HG03571 (cell line): ENCODE measurements around the gene XKR7.
"Not testable (repeated sequence)": the region's sequence is repeated elsewhere in the genome, so short reads cannot be mapped to it uniquely, and the experiment has no call there.

Experiments
- ATAC-seq: cut with Tn5 transposase; IDR thresholded peaks from one replicate; pipeline ENCODE4 v1.9.1; 2021; ENCODE audit not compliant: unreplicated experiment

Gene XKR7, protein sequence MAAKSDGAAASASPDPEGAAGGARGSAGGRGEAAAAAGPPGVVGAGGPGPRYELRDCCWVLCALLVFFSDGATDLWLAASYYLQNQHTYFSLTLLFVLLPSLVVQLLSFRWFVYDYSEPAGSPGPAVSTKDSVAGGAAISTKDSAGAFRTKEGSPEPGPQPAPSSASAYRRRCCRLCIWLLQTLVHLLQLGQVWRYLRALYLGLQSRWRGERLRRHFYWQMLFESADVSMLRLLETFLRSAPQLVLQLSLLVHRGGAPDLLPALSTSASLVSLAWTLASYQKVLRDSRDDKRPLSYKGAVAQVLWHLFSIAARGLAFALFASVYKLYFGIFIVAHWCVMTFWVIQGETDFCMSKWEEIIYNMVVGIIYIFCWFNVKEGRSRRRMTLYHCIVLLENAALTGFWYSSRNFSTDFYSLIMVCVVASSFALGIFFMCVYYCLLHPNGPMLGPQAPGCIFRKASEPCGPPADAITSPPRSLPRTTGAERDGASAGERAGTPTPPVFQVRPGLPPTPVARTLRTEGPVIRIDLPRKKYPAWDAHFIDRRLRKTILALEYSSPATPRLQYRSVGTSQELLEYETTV

GRCh38 chr20:31967830-31968249 lies at the start of gene XKR7:
TSS of gene XKR7 (plus strand) at chr20:31968151. CDS start at chr20:31968176, 25 bp downstream.
- ATAC-seq, result no peak

- ATAC-seq, result no peak
Measured at GRCh38 chr20:31918466-31919105, 49.4 kb upstream of the XKR7 start.

GRCh38 chr20:31919410-31920155 lies 48.4 kb upstream of the XKR7 start:
- no peak for ATAC-seq

GRCh38 chr20:31920275-31920855 lies 47.6 kb upstream of the XKR7 start:
- no peak for ATAC-seq

- ATAC-seq, result not testable (repeated sequence)
Measured at GRCh38 chr20:31921480-31921879, 46.5 kb upstream of the XKR7 start.

DNA sequence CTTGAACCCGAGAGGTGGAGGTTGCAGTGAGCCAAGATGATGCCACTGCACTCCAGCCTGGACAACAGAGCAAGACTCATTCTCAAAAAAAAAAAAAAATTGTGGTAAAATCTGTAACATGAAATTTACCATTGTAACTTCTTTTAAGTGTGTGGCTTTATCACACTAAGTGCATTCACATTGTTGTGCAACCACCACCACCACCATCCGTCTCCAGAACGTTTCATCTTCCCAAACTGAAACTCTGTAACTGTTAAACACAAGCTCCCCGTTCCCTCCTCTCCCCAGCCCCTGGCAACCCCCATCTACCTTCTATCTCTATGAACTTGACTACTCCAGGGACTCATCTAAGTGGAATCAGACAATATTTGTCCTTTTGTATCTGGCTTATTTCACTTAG lies 45.8 kb upstream of the XKR7 start:
- ATAC-seq, result no peak

GRCh38 chr20:31922588-31922987 lies 45.4 kb upstream of the XKR7 start:
- ATAC-seq, result no peak

DNA sequence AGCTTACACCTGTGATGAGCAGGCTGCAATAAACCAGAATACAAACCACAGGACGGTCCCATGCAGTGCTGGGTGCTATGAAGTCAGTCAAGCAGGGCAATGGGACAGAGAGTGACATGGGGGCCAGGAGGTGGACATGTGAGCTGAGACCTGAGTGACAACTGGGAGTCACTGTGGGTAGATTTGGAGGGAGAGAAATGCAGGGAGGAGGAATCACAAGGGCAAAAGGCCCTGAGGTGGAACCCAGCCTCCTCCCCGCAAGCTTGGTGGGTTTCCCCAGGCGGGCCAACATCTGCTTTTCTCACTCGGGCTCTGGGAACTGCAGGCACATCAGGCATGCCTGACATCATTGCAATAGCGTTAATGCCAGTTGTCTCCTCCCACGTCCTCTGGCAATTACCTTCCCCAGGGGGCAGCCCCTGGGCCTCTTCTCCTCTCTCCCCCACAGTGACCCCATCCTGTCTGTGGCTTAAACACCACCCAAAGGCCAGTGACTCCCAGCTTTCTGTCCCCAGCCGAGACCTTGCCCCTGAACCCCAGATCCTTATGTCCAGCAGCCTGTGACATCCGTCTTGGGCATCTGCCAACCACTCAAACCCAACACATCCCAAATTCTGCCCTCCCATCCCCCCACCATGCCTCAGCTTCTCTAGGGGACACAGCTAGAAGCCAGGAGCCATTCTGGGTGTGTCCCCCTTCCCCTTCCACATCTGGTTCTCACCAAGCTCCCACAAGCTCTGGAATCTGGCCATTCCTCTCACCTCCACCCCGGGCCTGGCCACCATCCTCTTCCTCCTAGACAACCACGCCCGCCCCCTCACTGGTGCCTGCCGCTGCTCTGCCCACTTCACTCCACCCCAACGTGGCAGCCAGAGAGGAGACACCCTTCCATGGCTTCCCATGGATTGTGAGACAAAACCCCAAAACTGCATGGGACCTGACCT lies 44.3 kb upstream of the XKR7 start:
- ATAC-seq, result no peak

- ATAC-seq, result no peak
Measured at GRCh38 chr20:31924561-31924960, 43.4 kb upstream of the XKR7 start.

DNA sequence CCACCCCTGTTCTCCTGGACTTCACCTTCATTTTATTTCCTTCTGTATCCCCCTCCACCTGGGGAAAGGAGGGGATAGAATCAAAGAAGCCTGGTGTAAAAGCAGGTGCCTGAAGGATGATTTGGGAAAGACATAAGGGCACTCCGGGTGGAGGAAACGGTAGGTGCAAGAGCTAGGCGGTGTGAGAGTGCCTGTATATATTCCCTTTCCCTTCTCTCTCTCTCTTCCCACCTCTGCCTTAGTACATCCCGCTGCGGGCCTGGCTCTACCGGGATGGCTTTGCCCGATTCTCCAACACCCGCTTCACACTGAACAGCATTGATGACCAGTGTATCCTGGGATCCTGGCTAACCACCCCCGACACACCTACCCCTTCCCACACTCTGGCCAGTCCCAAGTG lies 42.3 kb upstream of the XKR7 start:
- no peak for ATAC-seq

DNA sequence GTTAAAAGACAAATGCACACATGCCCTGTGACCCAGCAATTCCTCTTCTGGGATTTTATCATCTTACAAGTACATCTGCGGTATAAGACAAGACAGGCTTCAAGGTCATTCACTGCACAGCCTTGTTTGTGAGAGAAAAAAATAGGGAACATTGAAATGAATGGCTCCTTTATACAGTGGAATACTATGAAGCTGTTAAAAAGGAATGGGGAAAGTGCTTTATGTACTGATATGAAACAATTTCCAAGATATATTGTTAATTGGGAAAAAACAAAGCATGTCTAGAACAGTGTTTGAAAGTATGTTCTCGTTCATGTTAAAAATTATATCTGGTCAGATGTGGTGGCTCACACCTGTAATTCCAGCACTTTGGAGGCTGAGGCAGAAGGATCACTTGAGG lies 41.5 kb upstream of the XKR7 start:
- ATAC-seq, result no peak

DNA sequence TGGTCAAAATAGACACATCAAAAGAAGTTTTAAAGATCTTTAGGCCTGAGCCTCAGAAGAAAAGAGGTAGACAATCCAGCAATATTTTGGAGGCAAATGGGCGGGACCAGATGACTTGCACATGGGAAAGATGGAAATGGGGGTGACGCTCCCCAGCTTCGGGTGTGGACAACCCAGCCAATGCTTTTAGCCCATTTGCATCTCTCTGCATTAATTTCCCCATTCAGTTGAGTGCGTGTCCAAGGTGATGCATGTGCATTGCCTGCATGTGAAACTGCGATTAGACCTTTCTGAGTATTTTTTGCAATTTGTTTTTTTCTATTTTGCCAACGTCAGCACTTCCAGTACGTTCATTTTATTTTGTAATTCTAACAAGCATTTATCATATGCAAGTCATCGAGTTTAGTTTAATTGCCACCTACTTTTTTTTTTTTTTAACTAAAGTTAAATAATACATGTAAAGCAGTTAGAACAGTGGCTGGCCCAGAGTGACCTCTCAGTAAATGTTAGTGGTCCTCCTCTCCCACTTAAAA lies 40.3 kb upstream of the XKR7 start:
- no peak for ATAC-seq

DNA sequence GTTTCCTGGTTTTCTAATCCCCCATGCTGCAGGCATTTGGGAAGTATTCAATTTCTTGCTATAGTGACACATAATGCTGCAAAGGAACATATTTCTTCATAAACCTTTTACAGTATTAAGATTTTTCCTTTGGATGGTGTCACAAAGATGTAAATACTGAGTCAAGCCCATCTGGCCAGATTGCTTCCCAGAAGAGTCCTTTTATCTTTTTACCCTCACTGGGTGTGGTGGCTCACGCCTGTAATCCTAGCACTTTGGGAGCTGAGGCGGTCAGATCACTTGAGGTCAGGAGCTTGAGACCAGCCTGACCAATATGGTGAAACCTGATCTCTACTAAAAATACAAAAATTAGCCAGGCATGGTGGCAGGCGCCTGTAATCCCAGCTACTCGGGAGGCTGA lies 38.3 kb upstream of the XKR7 start:
- not testable (repeated sequence) for ATAC-seq

- ATAC-seq, result no peak
Measured at GRCh38 chr20:31930779-31931178, 37.2 kb upstream of the XKR7 start.

- ATAC-seq, result no peak
Measured at GRCh38 chr20:31933698-31934097, 34.3 kb upstream of the XKR7 start.

DNA sequence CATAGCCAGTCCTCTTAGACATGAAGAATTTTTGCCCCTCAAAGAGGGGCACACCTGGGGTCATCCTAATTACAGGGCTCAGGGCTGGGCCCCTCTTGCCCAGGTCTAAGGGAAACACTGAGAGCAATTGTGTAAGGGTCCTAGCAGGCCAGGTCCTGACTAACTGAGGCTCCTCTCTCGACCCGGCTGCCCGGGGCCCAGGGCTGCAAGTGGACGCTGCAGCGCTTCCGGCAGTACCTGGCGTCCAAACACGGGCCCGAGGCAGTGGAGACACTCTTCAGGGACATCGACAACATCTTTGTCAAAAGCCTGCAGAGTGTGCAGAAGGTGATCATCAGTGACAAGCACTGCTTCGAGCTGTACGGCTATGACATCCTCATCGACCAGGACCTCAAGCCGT lies 33.5 kb upstream of the XKR7 start:
- no peak for ATAC-seq

DNA sequence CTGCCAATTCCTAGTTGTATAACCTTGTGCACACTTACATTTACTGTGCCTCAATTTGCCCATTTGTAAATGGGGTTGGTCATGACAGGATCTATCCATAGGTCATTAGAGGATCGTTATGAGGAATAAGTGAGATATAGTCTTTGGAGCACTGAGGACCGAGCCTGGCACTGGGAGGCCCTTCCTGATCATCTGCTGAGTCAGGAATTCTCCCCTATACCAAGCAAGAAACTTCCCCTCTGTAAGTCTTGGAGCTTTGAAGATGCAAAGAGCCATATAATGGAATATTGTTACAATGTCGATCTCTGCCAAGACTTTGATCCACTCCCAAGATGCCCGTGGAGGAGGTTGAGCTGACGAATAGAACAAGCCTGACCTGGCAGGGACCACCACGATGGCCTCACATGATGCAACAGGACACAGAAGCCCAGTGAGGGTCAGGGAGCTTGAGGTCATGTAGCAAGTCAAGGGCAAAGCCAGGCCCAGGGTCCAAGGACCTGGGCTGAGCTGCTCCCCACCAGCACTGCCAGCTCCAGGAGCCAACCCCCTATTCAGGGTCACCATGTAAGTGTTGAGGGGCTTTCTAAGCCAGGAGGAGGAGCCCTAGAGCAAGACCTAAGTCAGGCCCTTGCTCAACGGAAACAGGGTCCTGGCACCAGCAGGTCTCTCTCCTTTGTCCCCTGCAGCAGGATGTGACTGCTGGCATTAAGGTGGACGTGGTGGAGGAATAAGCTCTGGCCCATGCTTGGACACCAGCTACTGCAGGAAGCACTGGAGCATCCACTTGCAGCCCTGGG lies 32.8 kb upstream of the XKR7 start:
- ATAC-seq, result no peak

DNA sequence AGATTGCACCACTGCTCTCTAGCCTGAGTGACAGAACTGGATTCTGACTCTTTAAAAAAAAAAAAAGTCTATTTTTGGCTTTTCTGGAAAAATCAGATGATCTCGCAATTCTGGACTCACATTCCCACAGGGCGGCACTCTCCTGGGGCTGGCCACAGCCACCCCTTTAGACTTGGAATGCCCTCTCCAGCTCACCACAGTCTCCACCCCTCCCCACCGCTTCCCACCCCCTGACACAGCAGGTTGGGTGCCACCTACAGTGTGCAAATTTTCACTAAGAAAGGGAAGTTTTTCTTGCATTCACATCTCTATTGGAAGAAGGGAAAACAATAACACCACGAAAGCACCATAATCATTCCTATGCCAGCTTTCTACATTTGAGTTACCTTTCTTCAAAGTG lies 31.5 kb upstream of the XKR7 start:
- no peak for ATAC-seq

GRCh38 chr20:31937820-31938219 lies 30.1 kb upstream of the XKR7 start:
- ATAC-seq, result no peak
